ENCODE data around the gene CELF2. TPM values are rescaled to one million over a fixed set of nuclear protein-coding genes. Genes with fewer than 3 reads are reported as not detected.

The CELF2 gene
- total RNA-seq, 1 experiment from 2014 or later: 28.7 TPM

DNA sequence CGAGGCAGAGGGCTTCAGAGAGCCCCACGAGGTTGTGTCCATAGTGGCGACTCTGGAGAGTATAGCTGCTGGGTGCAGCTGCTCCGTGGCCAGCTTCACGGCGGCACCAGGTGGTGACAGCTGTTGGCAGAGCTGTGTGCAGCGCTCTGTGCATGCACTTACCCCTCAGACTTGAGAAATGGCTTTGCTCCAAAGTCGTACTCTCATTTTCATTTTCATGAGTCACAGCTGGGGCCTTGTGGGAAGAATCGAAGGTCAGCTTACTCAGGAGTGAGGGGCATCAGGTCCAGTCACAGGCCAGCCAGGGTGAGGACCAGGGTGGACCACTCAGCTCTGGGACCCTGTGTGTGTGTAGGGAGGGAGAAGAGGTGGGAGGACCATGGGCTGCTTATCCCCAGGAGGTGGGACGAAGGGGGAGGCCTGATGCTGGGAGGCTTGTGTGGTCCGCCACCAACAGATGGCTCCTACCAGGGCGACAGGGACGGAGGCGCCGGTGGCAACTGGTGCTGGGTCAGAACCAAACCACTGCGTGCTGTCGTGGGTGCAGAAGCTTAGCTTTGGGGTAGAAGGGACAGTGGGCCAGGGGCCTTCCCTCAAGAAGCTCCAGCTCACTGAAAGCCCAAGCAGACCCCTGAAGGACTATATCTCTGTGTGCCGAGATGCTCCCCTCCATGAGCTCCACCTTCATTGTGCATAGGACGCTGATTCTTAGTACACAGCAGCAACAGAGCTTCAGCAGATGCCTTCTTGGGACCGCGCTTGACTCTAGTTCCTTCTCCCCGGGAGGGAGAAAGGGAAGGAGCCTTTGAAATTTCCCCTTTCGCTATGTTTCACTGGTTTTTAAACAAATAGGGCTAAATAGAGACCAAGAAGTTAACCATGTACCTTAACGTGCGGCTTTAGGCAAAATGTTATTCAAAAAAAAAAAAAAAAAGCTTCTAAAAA lies 225.0 kb downstream of the CELF2 start:
- no peaks in the 10 kb centered on the region for H3K27me3 ChIP-seq (ENCODE audit: insufficient read depth, low read length)
- no peak overlapping the region for H2BK20ac ChIP-seq (ENCODE audit: low read depth, low read length, poor library complexity, severe bottlenecking)
- H3K14ac ChIP-seq (ENCODE audit: insufficient read depth, low read length): peak overlapping the region; percentile 36; the same call in 1 of the 2 replicates
- no peak overlapping the region for H2BK15ac ChIP-seq (ENCODE audit: low read depth, low read length)
- Mint-ChIP-seq H3K9me3 (no peaks in the 10 kb centered on the region), H3K27ac (peak overlapping the region in 1 of 3 experiments; percentile 20; a peak in 1 of 7 replicates), H3K27me3 (ENCODE audit: low read depth) (no peaks in the 10 kb centered on the region), H3K4me1 (peaks cover 6 to 10% of the 10 kb centered on the region in 2 experiments), H3K36me3 (ENCODE audit: insufficient read depth in 1 of 3, low read depth in 3 of 3) (no peaks in the 10 kb centered on the region; a peak in 1 of 7 replicates), H3K4me3 (no peak overlapping the region)
- no peak overlapping the region for H4K5ac ChIP-seq (ENCODE audit: insufficient read length, low read depth, low read length)
- no peak for DNase-seq
- H2BK12ac ChIP-seq (ENCODE audit: insufficient read length, low read depth, low read length): no peak overlapping the region
- no peaks in the 10 kb centered on the region for H3K4me1 ChIP-seq (ENCODE audit: insufficient read depth, low read length)
- H2BK5ac ChIP-seq (ENCODE audit: insufficient read length, low read length): no peak overlapping the region
- H3K4ac ChIP-seq (ENCODE audit: low read depth, low read length): no peak overlapping the region
- peaks cover 4% of the 10 kb centered on the region for H3K23me2 ChIP-seq (ENCODE audit: insufficient read length, low read depth, low read length, poor library complexity, severe bottlenecking)
- H3K18ac ChIP-seq (ENCODE audit: insufficient read length, low read depth, low read length): no peak overlapping the region
- H2AK5ac ChIP-seq (ENCODE audit: insufficient read length, low read length): no peak overlapping the region
- H2AFZ ChIP-seq (ENCODE audit: low read length): no peak overlapping the region
- TF ChIP-seq, protein P1, sequence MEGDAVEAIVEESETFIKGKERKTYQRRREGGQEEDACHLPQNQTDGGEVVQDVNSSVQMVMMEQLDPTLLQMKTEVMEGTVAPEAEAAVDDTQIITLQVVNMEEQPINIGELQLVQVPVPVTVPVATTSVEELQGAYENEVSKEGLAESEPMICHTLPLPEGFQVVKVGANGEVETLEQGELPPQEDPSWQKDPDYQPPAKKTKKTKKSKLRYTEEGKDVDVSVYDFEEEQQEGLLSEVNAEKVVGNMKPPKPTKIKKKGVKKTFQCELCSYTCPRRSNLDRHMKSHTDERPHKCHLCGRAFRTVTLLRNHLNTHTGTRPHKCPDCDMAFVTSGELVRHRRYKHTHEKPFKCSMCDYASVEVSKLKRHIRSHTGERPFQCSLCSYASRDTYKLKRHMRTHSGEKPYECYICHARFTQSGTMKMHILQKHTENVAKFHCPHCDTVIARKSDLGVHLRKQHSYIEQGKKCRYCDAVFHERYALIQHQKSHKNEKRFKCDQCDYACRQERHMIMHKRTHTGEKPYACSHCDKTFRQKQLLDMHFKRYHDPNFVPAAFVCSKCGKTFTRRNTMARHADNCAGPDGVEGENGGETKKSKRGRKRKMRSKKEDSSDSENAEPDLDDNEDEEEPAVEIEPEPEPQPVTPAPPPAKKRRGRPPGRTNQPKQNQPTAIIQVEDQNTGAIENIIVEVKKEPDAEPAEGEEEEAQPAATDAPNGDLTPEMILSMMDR (conservative IDR thresholded peaks at IDR 0.05): no peak
- WGBS (ENCODE audit: extremely low coverage, insufficient read length, low lambda C conversion rate): no CpG with 5 or more reads among the region's 25 CpGs
- no peak overlapping the region for H4K8ac ChIP-seq (replicated peaks; ENCODE audit: insufficient read length, low read depth, low read length)
- no peak overlapping the region for H4K91ac ChIP-seq (ENCODE audit: insufficient read length, low read depth, low read length)
- H3K23ac ChIP-seq (ENCODE audit: insufficient read length, low read depth, low read length): no peak overlapping the region
- no peaks in the 10 kb centered on the region for H3K9me3 ChIP-seq (ENCODE audit: control insufficient read depth, low read depth, low read length)
- H3K4me2 ChIP-seq (ENCODE audit: insufficient read depth, insufficient read length, low read length): no peak overlapping the region
- H3K56ac ChIP-seq (ENCODE audit: insufficient read length, low read depth, low read length): no peak overlapping the region
- no peaks in the 10 kb centered on the region for H3K79me1 ChIP-seq (ENCODE audit: insufficient read depth, low read depth, low read length, poor library complexity, severe bottlenecking)
- no peak overlapping the region for H2BK120ac ChIP-seq (ENCODE audit: low read depth, low read length, poor library complexity, severe bottlenecking)
- no peak overlapping the region for H3K9ac ChIP-seq (ENCODE audit: extremely low read depth, insufficient read length, low read length)
- H3K27ac ChIP-seq (ENCODE audit: insufficient read length, low read depth, low read length): no peak overlapping the region
- H3K79me2 ChIP-seq (ENCODE audit: insufficient read depth, low read length): no peaks in the 10 kb centered on the region
- H4K20me1 ChIP-seq (ENCODE audit: control insufficient read depth, insufficient read depth, insufficient read length): no peaks in the 10 kb centered on the region
- no peak overlapping the region for H3T11ph ChIP-seq (ENCODE audit: low read length)
